HepG2 (cell line): ENCODE measurements around the gene GPR4. TPM values are rescaled to one million over a fixed set of nuclear protein-coding genes. Genes with fewer than 3 reads are reported as not detected.

Experiments used
- ATAC-seq: fragments of 200-7000 bp; cut with Tn5 transposase; 3 replicates; pipeline ENCODE4 v1.9.1; 2020; ENCODE audit warnings: mild to moderate bottlenecking, moderate library complexity
- BruUV-seq: library from RNA; stranded (reverse); fragments of 400-500 nt; replicated peaks from 2 replicates; lab custom pipeline; 2021; lab: Mats Ljungman, UMichigan
- CTCF ChIA-PET: fragments of 300-600 bp; formaldehyde crosslinking; extraction: SDS; loops from one replicate; lab custom pipeline; 2021; ENCODE audit warnings: low total read pairs, inconsistent platforms, low intra/inter-chr PET ratio; lab: Yijun Ruan, JAX
- POLR2A ChIA-PET: fragments of 350-600 bp; sonication (Branson Sonifier 250); formaldehyde crosslinking; loops from one replicate; lab custom pipeline; 2020; ENCODE audit warnings: antibody characterized with exemption, inconsistent platforms; lab: Yijun Ruan, JAX
- DNase-seq: peaks from one replicate; pipeline ENCODE4 v3.0.0-alpha.2; 2015; ENCODE audit warnings: low spot score
- FAIRE-seq: peaks from 3 replicates; lab custom pipeline; 2011; peaks lifted over from hg19 to GRCh38; lab: Jason Lieb, UNC
- H2AFZ ChIP-seq: one replicate; pipeline ENCODE4 v1.6.1; 2011; ENCODE audit warnings: low read length, inconsistent platforms
- H3K27ac ChIP-seq: fragments of 300-600 bp; 3 replicates; pipeline ENCODE4 v1.8.0; 2011; ENCODE audit warnings: mixed run types, mild to moderate bottlenecking, mixed read lengths, low read length, inconsistent platforms; ENCODE audit not compliant: insufficient read depth; ENCODE audit errors: extremely low read length
- H3K27me3 ChIP-seq, 2 experiments: fragments of 200-600 bp in 1 of 2; 2 replicates in 1 of 2; 3 replicates in 1 of 2; pipeline versions ENCODE4 v1.6.0 to v1.8.0; 2011; ENCODE audit warnings: low read length in 2 of 2, mild to moderate bottlenecking in 2 of 2, moderate library complexity in 2 of 2, inconsistent platforms in 1 of 2; ENCODE audit not compliant: insufficient read depth in 2 of 2, control insufficient read depth in 1 of 2
- H3K36me3 ChIP-seq, 2 experiments: fragments of 200-600 bp in 1 of 2; replicated peaks in 1 of 2; 2 replicates in 1 of 2; 3 replicates in 1 of 2; pipeline versions ENCODE4 v1.5.1 to v1.8.0; 2011; ENCODE audit warnings: low read length in 2 of 2, inconsistent platforms in 1 of 2; ENCODE audit not compliant: insufficient read depth in 2 of 2, control insufficient read depth in 1 of 2
- H3K4me1 ChIP-seq: 2 replicates; pipeline ENCODE4 v1.5.1; 2012; ENCODE audit warnings: low read length, inconsistent platforms; ENCODE audit not compliant: insufficient read depth
- H3K4me2 ChIP-seq: 2 replicates; pipeline ENCODE4 v1.6.0; 2011; ENCODE audit warnings: low read depth, low read length, inconsistent platforms
- H3K4me3 ChIP-seq, 3 experiments: fragments of 200-600 bp in 1 of 3; sonication (generic), shearing (Covaris generic) in 1 of 3; replicated peaks in 1 of 3; 2 replicates each; pipeline ENCODE4 v1.5.1; 2011 to 2016; ENCODE audit warnings: low read length in 3 of 3, inconsistent platforms in 2 of 3, low read depth in 2 of 3, mild to moderate bottlenecking in 2 of 3, control low read depth in 1 of 3, mixed read lengths in 1 of 3; ENCODE audit not compliant: insufficient read depth in 1 of 3
- H3K79me2 ChIP-seq: one replicate; pipeline ENCODE4 v1.6.1; 2011; ENCODE audit warnings: low read length, inconsistent platforms; ENCODE audit not compliant: insufficient read depth
- H3K9ac ChIP-seq: 2 replicates; pipeline ENCODE4 v1.6.0; 2011; ENCODE audit warnings: mild to moderate bottlenecking, low read depth, low read length, inconsistent platforms; ENCODE audit not compliant: insufficient read depth
- H3K9me3 ChIP-seq: 2 replicates; pipeline ENCODE4 v1.5.1; 2012; ENCODE audit warnings: mild to moderate bottlenecking, low read length
- H4K20me1 ChIP-seq: 2 replicates; pipeline ENCODE4 v1.6.0; 2011; ENCODE audit warnings: inconsistent platforms, mild to moderate bottlenecking, low read length, moderate library complexity; ENCODE audit not compliant: insufficient read depth
- BCL6 ChIP-seq: IDR thresholded peaks from 2 replicates; pipeline ENCODE4 v1.6.1; 2016; ENCODE audit warnings: missing genetic modification reagents, missing compliant biosample characterization
- BHLHE40 ChIP-seq: IDR thresholded peaks from 2 replicates; pipeline ENCODE4 v1.6.1; 2011; ENCODE audit warnings: low read length, improper control_type of control experiment
- CTCF ChIP-seq: sonication (generic); formaldehyde crosslinking; IDR thresholded peaks from 2 replicates; pipeline ENCODE4 v1.5.0; 2020; ENCODE audit warnings: mild to moderate bottlenecking, missing genetic modification reagents, moderate library complexity
- HDAC6 ChIP-seq: fragments of 200-600 bp; sonication (generic); IDR thresholded peaks from 2 replicates; pipeline ENCODE4 v1.7.0; 2017; ENCODE audit warnings: mild to moderate bottlenecking, antibody characterized with exemption, low read length, low read depth
- IRF2 ChIP-seq: IDR thresholded peaks from 2 replicates; pipeline ENCODE4 v1.6.1; 2018; ENCODE audit warnings: missing genetic modification reagents, missing compliant biosample characterization
- PATZ1 ChIP-seq: sonication (generic); formaldehyde crosslinking; IDR thresholded peaks from 2 replicates; pipeline ENCODE4 v1.4.0; 2020; ENCODE audit warnings: missing genetic modification reagents
- SAP130 ChIP-seq: IDR thresholded peaks from 2 replicates; pipeline ENCODE4 v1.6.1; 2016; ENCODE audit warnings: low read depth
- THAP11 ChIP-seq: IDR thresholded peaks from 2 replicates; pipeline ENCODE4 v1.6.1; 2016; ENCODE audit warnings: missing biosample characterization, missing genetic modification reagents
- ZBTB3 ChIP-seq: sonication (generic); formaldehyde crosslinking; IDR thresholded peaks from 2 replicates; pipeline ENCODE4 v1.4.0; 2020; ENCODE audit warnings: low read depth, mild to moderate bottlenecking, moderate library complexity, missing genetic modification reagents, borderline replicate concordance
- ZKSCAN1 ChIP-seq: fragments of 150-350 bp; IDR thresholded peaks from 2 replicates; pipeline ENCODE4 v1.6.1; 2014; ENCODE audit warnings: low read length
- ZNF605 ChIP-seq: sonication (generic); formaldehyde crosslinking; IDR thresholded peaks from 2 replicates; pipeline ENCODE4 v1.8.0; 2022; ENCODE audit warnings: mild to moderate bottlenecking, missing genetic modification reagents
- ZNF687 ChIP-seq: sonication (generic); formaldehyde crosslinking; IDR thresholded peaks from 2 replicates; pipeline ENCODE4 v1.5.1; 2020; ENCODE audit warnings: mild to moderate bottlenecking, missing genetic modification reagents, moderate library complexity
- ZNF713 ChIP-seq: sonication (generic); formaldehyde crosslinking; IDR thresholded peaks from 2 replicates; pipeline ENCODE4 v1.4.0; 2020; ENCODE audit warnings: mild to moderate bottlenecking, missing genetic modification reagents
- WGBS: methylation state at CpG from one replicate; pipeline ENCODE4 v1.1.6; 2017; ENCODE audit warnings: low lambda C conversion rate; 5-methylcytosine and 5-hydroxymethylcytosine counted together
- in situ Hi-C: cut with HindIII; loops from 2 replicates; pipeline ENCODE4 v1.10.0; 2017; ENCODE audit warnings: low pct_unique_long_range_greater_than_20kb; ENCODE audit not compliant: extremely low pct_ligation_motif_present
- intact Hi-C: fragments of 100-400 bp; cut with micrococcal nuclease; formaldehyde crosslinking; loops from one replicate; pipeline ENCODE4 v1.10.0; 2022; ENCODE audit not compliant: unreplicated experiment
- polyA plus RNA-seq, 8 experiments: library from polyadenylated mRNA; depleted of rRNA in 3 of 8; stranded (reverse) in 7 of 8; unstranded in 1 of 8; fragments of >200 nt; fragmentation: Illumina TruSeq in 4 of 8; extraction: Trizol in 4 of 8; gene quantifications; 2 replicates each; pipeline versions ENCODE4 v1.2.1 to v1.2.3, GENCODE V29; 2011 to 2016; ENCODE audit warnings: low read depth in 4 of 8, missing spikeins in 1 of 8, mixed read lengths in 1 of 8; ENCODE audit not compliant: insufficient read depth in 1 of 8
- total RNA-seq, 5 experiments: library from RNA; depleted of rRNA; stranded (reverse); fragments of >200 nt; fragmentation: Illumina TruSeq; extraction: Trizol; gene quantifications; 2 replicates each; pipeline ENCODE4 v1.2.3, GENCODE V29; 2016; ENCODE audit warnings: low read depth in 1 of 5

The GPR4 gene
- total and polyA plus RNA-seq, 2 of the 13 experiments (the other 11 are each of a cell fraction or from before 2014, with no cell fraction given): 0.15 TPM; not detected in 1

GRCh38 chr19:45569619-45570421, 32.2 kb downstream of the GPR4 start:
- DNase-seq (peak; percentile 45), FAIRE-seq (peak; percentile 82), ATAC-seq (peak; percentile 89)
- ChIA-PET POLR2A (no interaction called here), CTCF (interaction anchor here (0.8 to 1.7 kb wide), 4 partner anchors 46 to 91 kb away, joined by 3 to 10 read pairs (median 3); no protein-coding TSS in a partner anchor)
- WGBS: 70% methylated on average over 8 of the region's 15 CpGs
- H3K27me3 ChIP-seq: no peaks in the 10 kb centered on the region
- no peak overlapping the region for H2AFZ ChIP-seq
- H3K4me2 ChIP-seq: no peak overlapping the region
- peaks cover 25% of the 10 kb centered on the region for H3K4me1 ChIP-seq
- in situ Hi-C loops (no loop called here), intact Hi-C loops (loop anchor here (1.0 kb wide), 1 partner anchor 47 kb away; no protein-coding TSS in a partner anchor)
- no TSS peak for BruUV-seq
- peaks cover 15% of the 10 kb centered on the region for H3K79me2 ChIP-seq
- H4K20me1 ChIP-seq: no peaks in the 10 kb centered on the region
- H3K9ac ChIP-seq: no peak overlapping the region
- H3K36me3 ChIP-seq: peaks cover 1 to 4% of the 10 kb centered on the region in 2 experiments; a peak in 1 of 5 replicates
- no peak overlapping the region for H3K27ac ChIP-seq
- H3K4me3 ChIP-seq: no peak overlapping the region
- H3K9me3 ChIP-seq: no peaks in the 10 kb centered on the region
- peak; percentile 38; the same call in 1 of the 2 replicates for TF ChIP-seq SAP130 (CRISPR knock-in tag)
- peak; percentile 48; the same call in 1 of the 2 replicates for TF ChIP-seq IRF2 (CRISPR knock-in tag)
- TF ChIP-seq ZKSCAN1: no peak
- peak; percentile 90 for TF ChIP-seq CTCF (CRISPR knock-in tag)
- TF ChIP-seq ZNF687: peak; percentile 29; the same call in 1 of the 2 replicates
- TF ChIP-seq HDAC6: no peak
- 0 out of 2 replicates have a peak, but pooled peaks have one; percentile 26 for TF ChIP-seq PATZ1 (CRISPR knock-in tag)
- no peak for TF ChIP-seq ZBTB3
- no peak for TF ChIP-seq ZNF605
- 0 out of 2 replicates have a peak, but pooled peaks have one; percentile 30 for TF ChIP-seq BHLHE40
- peak; percentile 87 for TF ChIP-seq THAP11 (CRISPR knock-in tag)
- TF ChIP-seq ZNF713: 0 out of 2 replicates have a peak, but pooled peaks have one; percentile 24
- TF ChIP-seq BCL6 (CRISPR knock-in tag): 0 out of 2 replicates have a peak, but pooled peaks have one; percentile 37
